HG03342 (cell line): ENCODE measurements around the gene C15orf39.

Experiments
- ATAC-seq: cut with Tn5 transposase; IDR thresholded peaks from one replicate; pipeline ENCODE4 v1.9.1; 2021; ENCODE audit warnings: mild to moderate bottlenecking, moderate library complexity; ENCODE audit not compliant: unreplicated experiment

The C15orf39 gene

GRCh38 chr15:75171408-75171807 is 30.3 kb upstream of the C15orf39 start:
- no peak for ATAC-seq

DNA sequence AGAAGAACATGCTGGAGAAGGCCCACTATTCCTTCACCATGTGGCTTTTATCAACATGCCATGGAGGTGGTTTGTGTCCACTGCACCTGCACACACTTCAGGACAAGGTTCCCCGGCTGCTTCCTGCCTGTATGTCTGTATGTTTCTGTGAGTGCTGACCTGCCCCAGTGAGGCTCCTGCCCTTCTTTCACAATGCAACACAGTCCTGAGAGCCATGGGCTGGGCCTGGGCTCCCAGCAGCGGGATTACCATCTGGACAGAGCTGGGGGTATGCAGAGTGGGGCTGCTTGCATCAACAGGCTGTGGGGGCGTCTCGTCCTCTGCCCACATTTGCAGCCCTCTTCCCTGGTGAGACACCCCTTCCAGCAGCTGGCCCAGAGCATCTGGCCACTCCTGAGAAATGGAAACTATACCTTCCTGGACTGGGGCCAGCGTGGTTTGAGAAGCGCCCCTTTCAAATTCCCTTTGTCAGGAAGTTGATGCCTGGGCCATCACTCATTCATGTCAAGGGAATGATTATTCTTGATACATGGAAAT is 29.3 kb upstream of the C15orf39 start:
- no peak for ATAC-seq

DNA sequence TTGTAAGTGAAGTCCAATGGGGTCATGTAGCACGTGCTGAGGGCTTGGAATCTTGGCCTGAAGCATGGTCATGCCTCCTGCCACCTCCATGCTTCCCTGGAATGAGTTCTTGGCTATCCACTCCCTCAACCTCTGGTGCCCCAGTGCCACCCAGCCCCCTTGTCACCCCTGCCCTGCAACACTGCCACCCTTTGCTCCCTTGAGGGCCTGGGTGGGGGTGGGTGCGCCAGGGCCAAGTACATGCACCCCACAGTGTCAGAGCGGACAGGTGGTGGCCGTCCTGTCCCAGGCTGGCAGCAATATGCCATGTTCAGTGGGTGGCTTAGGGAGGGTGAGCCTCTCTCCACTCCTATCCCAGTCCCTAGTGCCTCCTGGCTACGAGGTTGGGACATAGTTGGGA is 27.6 kb upstream of the C15orf39 start:
- ATAC-seq = no peak

GRCh38 chr15:75174729-75175128 is 27.0 kb upstream of the C15orf39 start:
- no peak for ATAC-seq

GRCh38 chr15:75176396-75176761 is 25.3 kb upstream of the C15orf39 start:
- ATAC-seq = no peak

DNA sequence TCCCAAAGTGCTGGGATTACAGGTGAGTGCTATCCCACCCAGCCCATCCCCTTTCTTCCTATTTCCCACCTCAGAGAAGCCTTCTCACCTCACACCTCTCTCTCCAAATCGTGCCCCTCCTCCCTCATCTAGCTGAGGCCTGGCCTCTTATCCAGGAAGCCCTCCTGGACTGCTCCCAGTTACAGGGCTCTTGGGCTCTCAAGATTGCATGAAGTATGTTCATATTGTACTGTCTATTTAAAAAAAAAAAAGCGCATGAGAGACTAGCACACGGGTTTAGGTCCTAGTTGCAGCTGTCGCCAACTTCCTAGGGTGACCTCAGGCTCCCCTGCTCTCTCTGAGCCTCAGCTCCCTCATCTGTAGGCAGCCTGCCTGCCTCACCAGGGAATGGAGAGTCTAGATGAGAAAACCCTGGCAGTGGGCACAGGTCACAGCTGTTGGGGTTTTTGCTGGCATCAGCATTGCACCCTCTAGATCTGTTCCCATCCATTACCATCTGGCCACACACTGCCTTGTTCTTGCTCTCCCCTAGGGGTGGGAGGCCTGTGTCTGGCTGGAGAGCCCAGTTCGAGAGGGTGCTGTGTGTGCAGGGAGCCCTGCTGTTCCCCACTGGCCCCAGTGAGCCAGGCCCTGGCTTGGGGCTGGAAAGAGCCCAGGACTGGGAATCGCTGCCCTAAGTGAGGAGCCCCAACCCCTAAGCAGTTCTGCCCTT is 24.2 kb upstream of the C15orf39 start:
- no peak for ATAC-seq

- no peak for ATAC-seq
These were observed 23.3 kb upstream of the C15orf39 start for GRCh38 chr15:75178171-75178937.

- no peak for ATAC-seq
These were observed 22.5 kb upstream of the C15orf39 start for GRCh38 chr15:75178938-75179745.

GRCh38 chr15:75179746-75180140 is 21.9 kb upstream of the C15orf39 start:
- ATAC-seq = no peak

DNA sequence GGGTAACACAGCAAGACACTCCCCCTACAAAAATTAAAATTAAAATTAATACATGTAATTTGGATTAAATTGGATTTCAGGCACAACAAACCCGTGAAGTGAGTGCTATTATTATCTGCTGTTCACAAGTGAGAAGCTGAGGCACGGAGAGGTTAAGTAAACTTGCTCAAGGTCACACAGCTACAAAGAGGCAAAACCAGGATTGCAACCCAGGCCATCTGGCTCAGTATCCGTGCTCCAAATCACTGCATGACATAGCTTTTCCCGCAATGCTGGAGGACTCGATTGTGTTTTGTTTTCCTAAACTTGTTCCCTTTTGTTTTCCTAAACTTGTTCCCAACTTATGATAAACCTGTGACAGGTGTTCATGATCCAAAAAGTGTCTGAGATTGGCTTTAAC is 19.9 kb upstream of the C15orf39 start:
- no peak for ATAC-seq

DNA sequence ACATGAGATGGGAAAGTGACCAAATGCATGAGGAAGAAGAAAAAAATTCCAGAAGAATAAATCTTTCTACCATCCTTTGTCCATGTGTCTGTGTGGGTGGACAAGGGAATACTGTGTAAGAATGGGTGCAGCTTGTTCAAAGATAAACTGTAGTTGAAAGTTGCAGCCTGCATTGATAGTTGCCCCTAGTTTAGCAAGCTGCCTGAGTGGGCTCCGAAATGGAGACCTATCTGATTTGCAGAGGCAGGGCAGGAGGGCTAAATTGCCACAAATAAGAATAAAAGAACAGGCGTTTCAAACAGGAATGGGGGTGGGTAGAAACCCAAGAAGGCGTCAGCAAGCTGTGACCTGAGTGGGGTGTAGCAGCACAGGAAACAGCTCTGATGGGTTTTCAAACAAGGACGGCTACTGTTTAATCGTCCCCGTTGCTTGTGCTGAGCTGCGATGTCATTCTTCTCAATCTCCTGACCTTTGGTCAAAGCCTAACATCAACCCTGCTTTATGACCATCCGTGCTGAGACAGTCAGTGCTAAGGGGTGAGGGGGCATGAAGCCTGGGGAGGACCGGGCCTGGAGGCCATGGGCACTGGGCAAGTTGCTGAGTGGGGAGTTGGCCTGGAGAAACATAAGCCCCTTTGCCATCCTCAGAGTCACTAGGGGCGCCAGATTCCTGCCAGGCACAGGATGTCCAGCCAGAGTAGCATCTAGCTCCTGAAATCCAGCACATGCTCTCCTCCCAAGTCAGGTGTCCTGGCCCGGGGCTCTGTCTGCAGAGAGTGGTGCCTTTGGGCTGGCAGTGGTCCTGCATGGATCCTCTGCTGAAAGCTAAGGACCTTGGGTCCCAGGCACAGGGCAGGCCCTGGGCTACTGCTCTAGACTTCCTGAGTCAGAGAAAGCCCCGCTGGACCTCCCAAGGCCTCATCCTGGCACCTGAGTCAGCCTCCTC is 19.2 kb upstream of the C15orf39 start:
- no peak for ATAC-seq

GRCh38 chr15:75185271-75186029 is 16.2 kb upstream of the C15orf39 start:
- no peak for ATAC-seq

- ATAC-seq = no peak
These were observed 15.6 kb upstream of the C15orf39 start for GRCh38 chr15:75186044-75186443.

DNA sequence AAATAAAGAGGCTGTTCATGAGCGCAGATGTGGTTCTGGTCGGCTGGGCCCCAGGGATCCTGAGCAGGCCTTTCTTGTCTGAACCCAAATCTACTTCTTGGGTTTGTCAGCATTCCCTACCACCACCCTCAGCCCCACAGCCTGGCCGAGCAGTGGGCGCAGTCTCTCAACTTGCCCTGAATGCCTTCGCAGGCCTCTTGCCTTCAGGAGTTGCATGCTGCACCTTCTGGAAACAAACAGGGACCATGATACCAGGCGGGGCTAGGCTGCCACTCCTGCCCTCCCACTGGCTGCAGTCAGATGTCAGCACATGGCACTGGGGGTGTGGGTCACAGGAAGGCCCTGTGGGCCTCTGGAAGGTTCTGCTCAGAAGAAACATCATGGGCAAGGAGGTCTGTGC is 13.2 kb upstream of the C15orf39 start:
- ATAC-seq = no peak

GRCh38 chr15:75191235-75191634 is 10.4 kb upstream of the C15orf39 start:
- no peak for ATAC-seq

- no peak for ATAC-seq
These were observed 9.4 kb upstream of the C15orf39 start for GRCh38 chr15:75192307-75192706.

DNA sequence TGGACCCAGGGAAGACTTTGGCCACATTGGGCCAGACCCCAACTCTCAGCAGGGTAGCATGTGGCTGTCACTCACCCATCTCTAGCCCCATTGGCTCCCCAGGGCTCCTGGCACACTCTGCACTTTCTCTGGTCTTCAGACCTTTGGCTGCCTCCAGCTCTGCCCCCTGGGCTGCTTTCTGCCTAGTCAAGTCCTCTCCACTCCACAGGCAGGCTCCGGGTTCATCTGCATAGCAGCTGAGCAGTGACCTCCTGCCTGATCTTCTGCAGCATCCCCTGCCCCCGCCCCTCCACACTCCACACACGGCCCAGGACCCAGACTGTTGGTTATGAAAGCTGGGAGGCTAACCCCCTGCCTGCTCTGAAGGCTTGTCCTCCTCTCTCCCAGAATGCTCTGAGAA is 8.4 kb upstream of the C15orf39 start:
- no peak for ATAC-seq

GRCh38 chr15:75193976-75194375 is 7.7 kb upstream of the C15orf39 start:
- no peak for ATAC-seq

DNA sequence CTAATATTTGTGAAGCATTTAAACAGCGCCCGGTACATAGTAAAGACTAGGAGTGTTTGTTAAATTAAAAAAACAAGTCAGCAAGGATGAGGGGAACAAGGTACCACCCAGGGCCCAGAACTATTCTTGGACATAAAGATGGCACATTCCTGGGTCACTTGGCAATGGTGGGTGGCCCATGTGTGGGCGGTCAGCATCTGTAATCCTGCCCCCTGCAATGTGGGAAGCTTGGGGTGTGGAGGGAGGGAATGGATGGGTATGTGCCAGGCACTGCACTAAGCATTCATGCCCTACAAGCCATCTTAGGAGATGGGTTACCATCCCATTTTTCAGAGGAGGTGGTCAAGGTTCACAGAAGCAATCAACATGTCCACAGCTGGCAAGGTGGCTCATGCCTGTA is 7.3 kb upstream of the C15orf39 start:
- no peak for ATAC-seq
